Measurements from ENCODE around the gene LACTB. TPM values are rescaled to one million over a fixed set of nuclear protein-coding genes. Genes with fewer than 3 reads are reported as not detected.
A peak's percentile ranks its signal among the peaks of the same experiment; 100 is the strongest.

LACTB gene
- total RNA-seq, 2 donors from 2014 or later: 9.1 to 15.4 TPM

- H3K27ac ChIP-seq: peak overlapping the region; percentile 87 to 88
- no peaks in the 10 kb centered on the region for H3K36me3 ChIP-seq
- no peaks in the 10 kb centered on the region for H3K4me1 ChIP-seq (replicated peaks)
- WGBS: 14% methylated on average over 10 of the region's 10 CpGs
- intact Hi-C loops (cut with DNase I): loop anchor here (2.0 kb wide), 1 partner anchor 87 kb away; the partner anchor contains the start of gene APH1B
- H3K4me3 ChIP-seq: peak overlapping the region; percentile 75 to 82
- no peaks in the 10 kb centered on the region for H3K27me3 ChIP-seq (replicated peaks; ENCODE audit: insufficient read depth)
- H3K9me3 ChIP-seq: no peaks in the 10 kb centered on the region
- no peak for TF ChIP-seq POLR2A (IDR thresholded peaks at IDR 0.05)
- TF ChIP-seq CTCF (IDR thresholded peaks at IDR 0.05): no peak
- no peak for TF ChIP-seq POLR2AphosphoS5 (IDR thresholded peaks at IDR 0.05)
- DNase-seq (ENCODE audit: low spot score): no peak
Measured at GRCh38 chr15:63189941-63190768, 68.5 kb downstream of the LACTB start.

DNA sequence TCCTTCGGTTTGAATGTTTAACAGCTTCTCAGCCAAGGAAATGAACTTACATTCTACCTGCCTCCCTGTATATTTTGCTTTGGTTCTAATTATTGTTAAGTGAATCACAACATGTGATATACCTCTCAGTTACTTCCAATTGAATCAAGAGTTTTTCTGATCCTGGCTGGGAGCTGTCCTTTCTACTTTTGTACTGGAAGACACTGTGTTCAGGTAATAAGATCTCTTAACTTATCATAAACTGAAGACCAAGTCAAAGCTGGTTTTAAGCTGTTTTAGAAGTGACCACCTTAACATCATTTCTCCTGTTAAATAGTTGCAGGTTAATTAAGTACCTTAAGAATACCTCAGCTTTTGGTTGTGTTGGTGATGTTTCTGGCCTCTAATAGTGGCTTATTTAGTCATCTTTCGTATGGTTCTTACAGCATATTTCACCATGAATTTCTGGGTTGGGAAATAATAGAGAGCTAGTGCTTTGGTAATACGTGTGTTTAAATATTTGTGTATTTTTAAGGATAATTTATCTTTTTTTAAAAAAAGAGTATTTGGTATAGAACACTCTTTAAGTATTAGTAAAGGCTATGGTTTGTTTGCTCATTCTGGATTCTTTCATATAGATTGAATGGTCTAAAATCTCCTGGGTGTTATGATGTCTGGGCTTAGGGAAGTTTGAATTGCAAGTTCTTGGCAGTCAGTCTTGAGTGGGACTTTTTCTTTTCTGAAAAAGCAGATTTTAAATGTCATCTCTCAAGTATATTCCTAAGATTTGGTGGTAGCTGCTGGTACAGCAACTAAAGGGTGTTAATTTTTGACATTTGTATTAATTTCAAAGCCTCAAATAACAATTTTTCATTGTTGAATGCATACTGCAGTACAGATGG is 69.3 kb downstream of the LACTB start:
- Histone ChIP-seq H3K4me3 (peak overlapping the region; percentile 75 to 82), H3K27me3 (replicated peaks; ENCODE audit: insufficient read depth) (no peaks in the 10 kb centered on the region), H3K4me1 (replicated peaks) (no peaks in the 10 kb centered on the region), H3K27ac (peak overlapping the region; percentile 87 to 88), H3K9me3 (no peaks in the 10 kb centered on the region), H3K36me3 (no peaks in the 10 kb centered on the region)
- intact Hi-C loops (cut with DNase I): no loop called here
- WGBS: 73% methylated on average over 3 of the region's 3 CpGs
- TF ChIP-seq POLR2A (IDR thresholded peaks at IDR 0.05): no peak
- peak; percentile 3 for TF ChIP-seq POLR2AphosphoS5 (IDR thresholded peaks at IDR 0.05)
- no peak for DNase-seq (ENCODE audit: low spot score)

Other genes starting within 250 kb of the LACTB start
- 100 to 1,000 TPM; 564 to 629 TPM for gene TPM1, start 79.1 kb upstream of the LACTB start, total RNA-seq
- gene RPS27L, start 35.6 kb downstream of the LACTB start, total RNA-seq: 100 to 1,000 TPM in 1 of 2 donors, 10 to 100 TPM in 1; 49.2 to 102 TPM
- 10 to 100 TPM; 18.5 to 29.2 TPM for gene RAB8B, start 67.7 kb downstream of the LACTB start, total RNA-seq
- gene APH1B, start 155.7 kb downstream of the LACTB start, total RNA-seq: 10 to 100 TPM; 20.0 to 35.0 TPM

All from prostate gland (tissue), 2 donors.